K562 (cell line): ENCODE results near the gene NAGPA. TPM values are rescaled to one million over a fixed set of nuclear protein-coding genes. Genes with fewer than 3 reads are reported as not detected.

Source experiments
- BRF1 ChIP-seq: IDR thresholded peaks from 3 replicates; pipeline ENCODE4 v1.6.1; 2011; ENCODE audit warnings: borderline replicate concordance, mild to moderate bottlenecking; ENCODE audit not compliant: insufficient read length; ENCODE audit errors: extremely low read depth
- CSDE1 ChIP-seq, 2 experiments: fragments of 450-650 bp; IDR thresholded peaks; 2 replicates each; pipeline ENCODE4 v1.6.1; 2016; ENCODE audit warnings: mild to moderate bottlenecking in 1 of 2
- HMGN3 ChIP-seq: IDR thresholded peaks from 2 replicates; pipeline ENCODE4 v1.6.1; 2011; ENCODE audit warnings: borderline replicate concordance, low read depth, mild to moderate bottlenecking, mixed read lengths, low read length; ENCODE audit not compliant: insufficient read length; ENCODE audit errors: extremely low read depth
- MEF2D ChIP-seq: conservative IDR thresholded peaks from 2 replicates; pipeline ENCODE4 v1.6.1; 2016; ENCODE audit warnings: low read depth, missing genetic modification characterization, missing compliant biosample characterization
- MXI1 ChIP-seq: IDR thresholded peaks from 2 replicates; pipeline ENCODE4 v1.6.1; 2011; ENCODE audit warnings: low read depth, mild to moderate bottlenecking, improper control_type of control experiment, low read length
- NCOA2 ChIP-seq, 2 experiments: fragments of 450-650 bp; IDR thresholded peaks; 2 replicates each; pipeline ENCODE4 v1.6.1; 2018; ENCODE audit warnings: mild to moderate bottlenecking in 2 of 2, moderate library complexity in 1 of 2; ENCODE audit not compliant: partially characterized antibody in 2 of 2
- TARDBP ChIP-seq: fragments of 450-650 bp; IDR thresholded peaks from 2 replicates; pipeline ENCODE4 v1.6.1; 2016
- XRCC3 ChIP-seq: fragments of 450-650 bp; IDR thresholded peaks from 2 replicates; pipeline ENCODE4 v1.6.1; 2017; ENCODE audit warnings: mild to moderate bottlenecking, moderate library complexity
- ZC3H4 ChIP-seq: sonication (generic); formaldehyde crosslinking; IDR thresholded peaks from 2 replicates; pipeline ENCODE4 v1.9.0; 2021; ENCODE audit warnings: missing genetic modification reagents, borderline replicate concordance
- ZNF583 ChIP-seq: fragments of 250-450 bp; sonication (Bioruptor Pico); IDR thresholded peaks from 2 replicates; pipeline ENCODE4 v1.4.0; 2020
- polyA plus RNA-seq, 8 experiments: library from polyadenylated mRNA; depleted of rRNA in 4 of 8; stranded (reverse) in 5 of 8; unstranded in 3 of 8; fragments of >200 nt; fragmentation: Nextera tagmentation in 2 of 8; fragmentation: Illumina TruSeq in 1 of 8; extraction: Ambion mirVana in 2 of 8; extraction: Trizol in 1 of 8; gene quantifications; 2 replicates each; pipeline versions ENCODE4 v1.2.1 to v1.2.3, GENCODE V29; 2011 to 2014; ENCODE audit warnings: inconsistent platforms in 1 of 8, missing spikeins in 1 of 8
- total RNA-seq, 7 experiments: library from RNA; depleted of rRNA in 6 of 7; stranded (reverse); fragments of >200 nt in 6 of 7; fragmentation: Illumina TruSeq in 2 of 7; extraction: Trizol in 2 of 7; gene quantifications; 2 replicates each; pipeline versions ENCODE4 v1.2.1 to v1.2.3, GENCODE V29; 2011 to 2021; ENCODE audit warnings: low replicate concordance in 1 of 7
- TF ChIP-seq, protein P1 (sequence below), 2 experiments: fragments of 450-650 bp; IDR thresholded peaks; 2 replicates each; pipeline ENCODE4 v1.6.1; 2018; ENCODE audit warnings: mild to moderate bottlenecking in 2 of 2, low read depth in 1 of 2; ENCODE audit not compliant: partially characterized antibody in 2 of 2
- TF ChIP-seq, protein P2 (sequence below): sonication (generic); formaldehyde crosslinking; IDR thresholded peaks from 2 replicates; pipeline ENCODE4 v1.8.0; 2022; ENCODE audit warnings: missing genetic modification reagents, mild to moderate bottlenecking, borderline replicate concordance
- TF ChIP-seq, protein P3 (sequence below): sonication (generic); formaldehyde crosslinking; IDR thresholded peaks from 2 replicates; pipeline ENCODE4 v1.8.0; 2022; ENCODE audit warnings: mild to moderate bottlenecking, missing genetic modification reagents, borderline replicate concordance
- TF ChIP-seq, protein P4 (sequence below), 3 experiments: fragments of 200-800 bp in 1 of 3; fragments of 250-450 bp in 1 of 3; fragments of 450-650 bp in 1 of 3; sonication (Bioruptor Pico) in 1 of 3; sonication (Bioruptor generic) in 1 of 3; formaldehyde crosslinking in 1 of 3; IDR thresholded peaks; 2 replicates each; pipeline versions ENCODE4 v1.6.1 to v1.8.0; 2016 to 2022; ENCODE audit warnings: mild to moderate bottlenecking in 2 of 3, missing genetic modification characterization in 2 of 3, missing compliant biosample characterization in 1 of 3, moderate library complexity in 1 of 3

The NAGPA gene
- total and polyA plus RNA-seq, 9 of the 15 experiments (the other 6 are each of a cell fraction or from before 2014, with no cell fraction given): 0.15 to 12.7 (median 4.6) TPM

- TF ChIP-seq, protein P1, sequence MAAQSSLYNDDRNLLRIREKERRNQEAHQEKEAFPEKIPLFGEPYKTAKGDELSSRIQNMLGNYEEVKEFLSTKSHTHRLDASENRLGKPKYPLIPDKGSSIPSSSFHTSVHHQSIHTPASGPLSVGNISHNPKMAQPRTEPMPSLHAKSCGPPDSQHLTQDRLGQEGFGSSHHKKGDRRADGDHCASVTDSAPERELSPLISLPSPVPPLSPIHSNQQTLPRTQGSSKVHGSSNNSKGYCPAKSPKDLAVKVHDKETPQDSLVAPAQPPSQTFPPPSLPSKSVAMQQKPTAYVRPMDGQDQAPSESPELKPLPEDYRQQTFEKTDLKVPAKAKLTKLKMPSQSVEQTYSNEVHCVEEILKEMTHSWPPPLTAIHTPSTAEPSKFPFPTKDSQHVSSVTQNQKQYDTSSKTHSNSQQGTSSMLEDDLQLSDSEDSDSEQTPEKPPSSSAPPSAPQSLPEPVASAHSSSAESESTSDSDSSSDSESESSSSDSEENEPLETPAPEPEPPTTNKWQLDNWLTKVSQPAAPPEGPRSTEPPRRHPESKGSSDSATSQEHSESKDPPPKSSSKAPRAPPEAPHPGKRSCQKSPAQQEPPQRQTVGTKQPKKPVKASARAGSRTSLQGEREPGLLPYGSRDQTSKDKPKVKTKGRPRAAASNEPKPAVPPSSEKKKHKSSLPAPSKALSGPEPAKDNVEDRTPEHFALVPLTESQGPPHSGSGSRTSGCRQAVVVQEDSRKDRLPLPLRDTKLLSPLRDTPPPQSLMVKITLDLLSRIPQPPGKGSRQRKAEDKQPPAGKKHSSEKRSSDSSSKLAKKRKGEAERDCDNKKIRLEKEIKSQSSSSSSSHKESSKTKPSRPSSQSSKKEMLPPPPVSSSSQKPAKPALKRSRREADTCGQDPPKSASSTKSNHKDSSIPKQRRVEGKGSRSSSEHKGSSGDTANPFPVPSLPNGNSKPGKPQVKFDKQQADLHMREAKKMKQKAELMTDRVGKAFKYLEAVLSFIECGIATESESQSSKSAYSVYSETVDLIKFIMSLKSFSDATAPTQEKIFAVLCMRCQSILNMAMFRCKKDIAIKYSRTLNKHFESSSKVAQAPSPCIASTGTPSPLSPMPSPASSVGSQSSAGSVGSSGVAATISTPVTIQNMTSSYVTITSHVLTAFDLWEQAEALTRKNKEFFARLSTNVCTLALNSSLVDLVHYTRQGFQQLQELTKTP (IDR thresholded peaks at IDR 0.05; ENCODE audit: low read depth in 1 of 2, partially characterized antibody in 2 of 2): peak in 1 of 2 experiments; percentile 62
- TF ChIP-seq, protein P2, sequence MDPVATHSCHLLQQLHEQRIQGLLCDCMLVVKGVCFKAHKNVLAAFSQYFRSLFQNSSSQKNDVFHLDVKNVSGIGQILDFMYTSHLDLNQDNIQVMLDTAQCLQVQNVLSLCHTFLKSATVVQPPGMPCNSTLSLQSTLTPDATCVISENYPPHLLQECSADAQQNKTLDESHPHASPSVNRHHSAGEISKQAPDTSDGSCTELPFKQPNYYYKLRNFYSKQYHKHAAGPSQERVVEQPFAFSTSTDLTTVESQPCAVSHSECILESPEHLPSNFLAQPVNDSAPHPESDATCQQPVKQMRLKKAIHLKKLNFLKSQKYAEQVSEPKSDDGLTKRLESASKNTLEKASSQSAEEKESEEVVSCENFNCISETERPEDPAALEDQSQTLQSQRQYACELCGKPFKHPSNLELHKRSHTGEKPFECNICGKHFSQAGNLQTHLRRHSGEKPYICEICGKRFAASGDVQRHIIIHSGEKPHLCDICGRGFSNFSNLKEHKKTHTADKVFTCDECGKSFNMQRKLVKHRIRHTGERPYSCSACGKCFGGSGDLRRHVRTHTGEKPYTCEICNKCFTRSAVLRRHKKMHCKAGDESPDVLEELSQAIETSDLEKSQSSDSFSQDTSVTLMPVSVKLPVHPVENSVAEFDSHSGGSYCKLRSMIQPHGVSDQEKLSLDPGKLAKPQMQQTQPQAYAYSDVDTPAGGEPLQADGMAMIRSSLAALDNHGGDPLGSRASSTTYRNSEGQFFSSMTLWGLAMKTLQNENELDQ: no peak
- no peak for TF ChIP-seq TARDBP
- TF ChIP-seq NCOA2 (IDR thresholded peaks at IDR 0.05; ENCODE audit: partially characterized antibody in 2 of 2): no peak
- TF ChIP-seq, protein P3, sequence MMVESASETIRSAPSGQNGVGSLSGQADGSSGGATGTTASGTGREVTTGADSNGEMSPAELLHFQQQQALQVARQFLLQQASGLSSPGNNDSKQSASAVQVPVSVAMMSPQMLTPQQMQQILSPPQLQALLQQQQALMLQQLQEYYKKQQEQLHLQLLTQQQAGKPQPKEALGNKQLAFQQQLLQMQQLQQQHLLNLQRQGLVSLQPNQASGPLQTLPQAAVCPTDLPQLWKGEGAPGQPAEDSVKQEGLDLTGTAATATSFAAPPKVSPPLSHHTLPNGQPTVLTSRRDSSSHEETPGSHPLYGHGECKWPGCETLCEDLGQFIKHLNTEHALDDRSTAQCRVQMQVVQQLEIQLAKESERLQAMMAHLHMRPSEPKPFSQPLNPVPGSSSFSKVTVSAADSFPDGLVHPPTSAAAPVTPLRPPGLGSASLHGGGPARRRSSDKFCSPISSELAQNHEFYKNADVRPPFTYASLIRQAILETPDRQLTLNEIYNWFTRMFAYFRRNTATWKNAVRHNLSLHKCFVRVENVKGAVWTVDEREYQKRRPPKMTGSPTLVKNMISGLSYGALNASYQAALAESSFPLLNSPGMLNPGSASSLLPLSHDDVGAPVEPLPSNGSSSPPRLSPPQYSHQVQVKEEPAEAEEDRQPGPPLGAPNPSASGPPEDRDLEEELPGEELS (CRISPR knock-in tag): no peak
- no peak for TF ChIP-seq XRCC3
- TF ChIP-seq MXI1: peak; percentile 34; the same call in 1 of the 2 replicates
- peak; percentile 32 for TF ChIP-seq HMGN3
- TF ChIP-seq, protein P4, sequence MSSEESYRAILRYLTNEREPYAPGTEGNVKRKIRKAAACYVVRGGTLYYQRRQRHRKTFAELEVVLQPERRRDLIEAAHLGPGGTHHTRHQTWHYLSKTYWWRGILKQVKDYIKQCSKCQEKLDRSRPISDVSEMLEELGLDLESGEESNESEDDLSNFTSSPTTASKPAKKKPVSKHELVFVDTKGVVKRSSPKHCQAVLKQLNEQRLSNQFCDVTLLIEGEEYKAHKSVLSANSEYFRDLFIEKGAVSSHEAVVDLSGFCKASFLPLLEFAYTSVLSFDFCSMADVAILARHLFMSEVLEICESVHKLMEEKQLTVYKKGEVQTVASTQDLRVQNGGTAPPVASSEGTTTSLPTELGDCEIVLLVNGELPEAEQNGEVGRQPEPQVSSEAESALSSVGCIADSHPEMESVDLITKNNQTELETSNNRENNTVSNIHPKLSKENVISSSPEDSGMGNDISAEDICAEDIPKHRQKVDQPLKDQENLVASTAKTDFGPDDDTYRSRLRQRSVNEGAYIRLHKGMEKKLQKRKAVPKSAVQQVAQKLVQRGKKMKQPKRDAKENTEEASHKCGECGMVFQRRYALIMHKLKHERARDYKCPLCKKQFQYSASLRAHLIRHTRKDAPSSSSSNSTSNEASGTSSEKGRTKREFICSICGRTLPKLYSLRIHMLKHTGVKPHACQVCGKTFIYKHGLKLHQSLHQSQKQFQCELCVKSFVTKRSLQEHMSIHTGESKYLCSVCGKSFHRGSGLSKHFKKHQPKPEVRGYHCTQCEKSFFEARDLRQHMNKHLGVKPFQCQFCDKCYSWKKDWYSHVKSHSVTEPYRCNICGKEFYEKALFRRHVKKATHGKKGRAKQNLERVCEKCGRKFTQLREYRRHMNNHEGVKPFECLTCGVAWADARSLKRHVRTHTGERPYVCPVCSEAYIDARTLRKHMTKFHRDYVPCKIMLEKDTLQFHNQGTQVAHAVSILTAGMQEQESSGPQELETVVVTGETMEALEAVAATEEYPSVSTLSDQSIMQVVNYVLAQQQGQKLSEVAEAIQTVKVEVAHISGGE (CRISPR knock-in tag; IDR thresholded peaks at IDR 0.05): no peak; a peak in 1 of 6 replicates
- no peak for TF ChIP-seq CSDE1 (IDR thresholded peaks at IDR 0.05)
- no peak for TF ChIP-seq MEF2D
- TF ChIP-seq ZNF583 (CRISPR knock-in tag): 0 out of 2 replicates have a peak, but pooled peaks have one; percentile 52
- no peak for TF ChIP-seq ZC3H4 (CRISPR knock-in tag)
- no peak for TF ChIP-seq BRF1
Measured at GRCh38 chr16:5071681-5072333, 38.1 kb upstream of the NAGPA start, which contains the start of gene ALG1 (continued).
